GM19035 (cell line): ENCODE data around the gene TMEM179B.
"Not testable (repeated sequence)": the region's sequence is repeated elsewhere in the genome, so short reads cannot be mapped to it uniquely, and the experiment has no call there.

Experiments
- ATAC-seq: cut with Tn5 transposase; IDR thresholded peaks from one replicate; pipeline ENCODE4 v1.9.1; 2021; ENCODE audit not compliant: unreplicated experiment

The TMEM179B gene

DNA sequence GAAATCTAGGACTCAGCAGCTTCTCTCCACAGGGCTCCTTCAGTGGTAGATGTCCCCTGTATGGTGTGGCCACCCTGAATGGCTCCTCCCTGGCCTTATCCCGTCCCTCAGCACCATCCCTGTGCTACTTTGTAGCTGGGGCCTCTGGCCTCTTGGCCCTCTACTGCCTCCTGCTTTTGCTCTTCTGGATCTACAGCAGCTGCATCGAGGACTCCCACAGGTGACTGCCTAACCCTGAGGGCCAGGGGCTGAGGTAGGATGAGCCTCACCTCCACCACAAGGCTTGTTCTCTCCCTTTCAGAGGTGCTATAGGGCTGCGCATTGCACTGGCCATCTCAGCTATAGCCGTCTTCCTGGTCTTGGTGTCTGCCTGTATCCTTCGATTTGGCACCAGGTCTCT is 1.8 kb downstream of the TMEM179B start:
- no peak for ATAC-seq

DNA sequence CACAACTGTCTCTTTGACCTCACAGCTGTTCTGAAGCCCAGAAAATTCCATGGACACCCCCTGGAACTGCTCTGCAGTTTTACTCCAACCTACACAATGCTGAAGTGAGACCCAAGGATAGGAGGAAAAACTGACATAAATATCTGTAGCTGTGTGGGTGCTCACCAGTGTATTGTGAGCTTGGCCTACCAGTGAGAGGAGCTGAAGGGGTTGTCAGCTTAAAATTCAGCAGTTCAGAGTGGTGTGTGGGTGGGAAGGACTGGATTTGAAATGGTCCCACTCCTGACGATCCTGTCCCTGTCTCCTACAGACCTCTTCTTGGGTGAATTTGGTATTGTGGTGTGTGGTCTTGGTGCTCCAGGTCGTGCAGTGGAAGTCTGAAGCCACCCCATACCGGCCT is 2.4 kb downstream of the TMEM179B start:
- ATAC-seq: no peak

DNA sequence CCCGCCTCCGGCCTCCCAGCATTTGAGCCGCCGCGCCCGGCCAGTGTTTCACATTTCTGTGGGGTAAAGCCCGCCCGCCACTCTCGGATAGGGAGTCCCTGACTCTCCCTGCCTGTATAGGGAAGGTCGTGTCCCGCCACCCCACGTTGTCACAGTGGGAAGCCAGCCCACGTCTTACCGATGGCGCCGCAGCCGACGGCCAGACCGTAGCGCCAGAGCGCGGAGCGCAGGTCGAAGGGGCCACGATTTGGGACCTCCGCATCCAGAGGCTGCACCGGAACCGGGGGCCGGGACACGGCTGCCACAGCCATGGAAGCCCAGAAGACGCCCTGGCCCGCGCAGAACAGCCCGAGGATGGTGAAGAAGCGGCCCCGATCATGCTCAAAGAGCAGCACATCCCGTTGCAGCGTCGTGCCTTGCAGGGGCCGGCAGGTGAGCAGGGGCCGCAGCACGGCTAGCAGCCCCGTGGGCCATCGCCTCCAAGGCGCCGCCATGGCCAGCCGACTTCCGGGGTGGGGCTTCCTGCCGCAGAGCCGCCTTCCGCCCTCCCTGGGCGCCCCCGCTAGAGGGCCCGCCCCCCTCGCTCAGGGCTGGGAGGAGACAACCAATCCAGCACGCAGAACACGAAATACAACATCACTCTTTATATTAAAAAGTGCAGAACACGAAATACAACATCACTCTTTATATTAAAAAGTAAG is 4.4 kb downstream of the TMEM179B start, which contains the start of gene TMEM223:
Gene TMEM223 (minus strand): TSS at position 506 of the 701 bp plus-strand sequence. CDS start 12 bp downstream, at position 494.
- ATAC-seq: peak; percentile 60

DNA sequence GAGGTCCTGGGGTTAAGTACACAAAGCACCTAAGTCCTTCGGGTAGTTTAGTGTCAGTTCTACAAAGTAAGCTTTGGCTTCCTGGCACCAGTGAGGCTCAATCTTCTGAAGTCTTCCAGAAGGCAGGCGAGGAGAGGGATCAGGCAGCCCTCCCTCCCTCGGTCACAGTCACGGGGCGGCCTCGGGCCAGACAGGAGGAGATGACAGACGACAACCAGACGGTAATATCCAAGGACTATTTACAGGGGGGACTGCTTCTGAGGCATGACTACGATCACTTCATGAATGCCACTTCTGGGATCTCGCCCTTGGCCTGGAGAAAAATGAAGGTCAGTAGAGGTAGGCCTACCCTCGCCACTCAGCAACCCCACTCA is 5.0 kb downstream of the TMEM179B start:
- no peak for ATAC-seq

DNA sequence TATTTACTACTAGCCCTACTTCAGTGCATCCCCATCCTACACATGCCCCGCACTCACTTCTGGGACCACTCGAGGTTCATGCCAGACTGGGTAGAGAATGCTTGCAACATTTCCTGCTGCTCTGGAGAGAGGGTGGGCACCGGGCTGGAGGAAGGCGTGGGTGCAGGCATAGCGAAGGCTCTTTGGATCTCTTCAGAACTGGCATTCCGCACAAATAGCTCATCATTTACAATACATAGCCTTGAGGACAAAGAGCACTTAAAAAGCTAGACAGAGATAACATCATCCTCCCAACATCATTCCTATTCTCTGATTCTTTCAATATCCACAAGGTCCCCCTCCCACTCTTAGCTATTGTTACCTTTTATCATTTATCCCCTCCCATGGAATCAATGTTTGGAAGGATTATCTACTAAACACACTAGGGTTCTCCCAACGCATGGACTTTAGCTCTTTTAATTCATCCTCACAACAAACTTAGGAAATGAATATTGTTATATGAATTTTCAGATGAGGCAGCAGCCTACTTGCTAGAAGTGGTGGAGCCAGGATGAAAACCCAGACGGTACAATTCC is 7.1 kb downstream of the TMEM179B start:
- no peak for ATAC-seq

DNA sequence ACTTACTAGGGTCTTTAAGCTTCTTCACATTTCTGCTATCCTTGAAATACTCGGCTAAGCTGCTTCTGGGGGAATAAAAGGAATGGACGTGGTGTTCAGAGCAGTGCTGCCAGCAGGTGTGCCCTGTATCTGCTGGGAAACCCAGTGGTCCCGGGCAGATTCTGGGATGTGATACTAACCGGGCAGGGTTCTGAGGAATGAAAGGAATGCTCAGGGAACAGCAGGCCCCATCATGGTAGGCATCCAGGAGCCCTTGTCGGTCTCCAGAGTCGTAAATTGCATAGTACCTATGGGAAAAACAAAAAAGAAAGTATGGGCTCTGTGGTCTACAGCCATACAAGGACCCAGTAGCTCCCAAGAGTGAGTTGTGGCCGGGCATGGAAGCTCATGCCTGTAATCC is 9.1 kb downstream of the TMEM179B start:
- no peak for ATAC-seq

DNA sequence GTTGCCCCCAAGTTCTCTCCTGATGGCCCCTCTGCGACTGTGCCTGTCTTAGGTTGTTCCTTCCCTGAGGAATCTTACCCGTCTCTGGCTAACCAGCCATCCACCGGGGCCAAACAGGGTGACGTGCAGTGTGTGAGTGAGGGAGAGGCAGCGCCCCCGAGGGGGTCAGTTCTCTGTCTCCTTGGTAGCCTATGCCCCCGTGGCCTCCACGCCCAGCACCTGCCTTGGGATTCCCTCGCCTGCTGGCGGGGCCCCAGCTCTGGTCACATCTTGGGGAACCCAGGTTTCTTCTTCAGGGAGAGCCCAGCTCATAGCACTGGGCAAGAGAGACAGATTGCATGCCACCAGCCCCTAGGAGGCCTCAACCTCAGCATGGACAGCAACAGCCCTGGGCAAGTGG is 12.3 kb downstream of the TMEM179B start:
- ATAC-seq: no peak

DNA sequence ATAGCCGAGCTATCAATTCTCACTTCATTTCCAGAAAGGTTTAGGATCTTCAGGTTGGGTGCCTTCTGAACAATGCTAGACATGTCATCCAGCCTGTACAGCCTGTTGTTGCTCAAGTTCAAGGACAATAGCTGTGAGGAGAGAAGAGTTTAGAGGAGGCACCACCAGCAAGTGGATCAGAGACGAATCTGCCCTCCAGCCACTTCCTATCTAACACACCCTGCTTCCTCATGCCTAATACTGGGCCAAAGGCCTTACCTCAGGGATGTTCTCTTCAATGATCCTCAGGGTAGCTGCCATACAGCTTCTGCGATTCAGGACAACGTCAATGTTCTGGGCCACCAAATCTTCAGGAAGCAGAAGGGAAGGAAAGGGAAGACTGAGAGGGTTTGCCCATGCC is 13.9 kb downstream of the TMEM179B start:
- no peak for ATAC-seq

DNA sequence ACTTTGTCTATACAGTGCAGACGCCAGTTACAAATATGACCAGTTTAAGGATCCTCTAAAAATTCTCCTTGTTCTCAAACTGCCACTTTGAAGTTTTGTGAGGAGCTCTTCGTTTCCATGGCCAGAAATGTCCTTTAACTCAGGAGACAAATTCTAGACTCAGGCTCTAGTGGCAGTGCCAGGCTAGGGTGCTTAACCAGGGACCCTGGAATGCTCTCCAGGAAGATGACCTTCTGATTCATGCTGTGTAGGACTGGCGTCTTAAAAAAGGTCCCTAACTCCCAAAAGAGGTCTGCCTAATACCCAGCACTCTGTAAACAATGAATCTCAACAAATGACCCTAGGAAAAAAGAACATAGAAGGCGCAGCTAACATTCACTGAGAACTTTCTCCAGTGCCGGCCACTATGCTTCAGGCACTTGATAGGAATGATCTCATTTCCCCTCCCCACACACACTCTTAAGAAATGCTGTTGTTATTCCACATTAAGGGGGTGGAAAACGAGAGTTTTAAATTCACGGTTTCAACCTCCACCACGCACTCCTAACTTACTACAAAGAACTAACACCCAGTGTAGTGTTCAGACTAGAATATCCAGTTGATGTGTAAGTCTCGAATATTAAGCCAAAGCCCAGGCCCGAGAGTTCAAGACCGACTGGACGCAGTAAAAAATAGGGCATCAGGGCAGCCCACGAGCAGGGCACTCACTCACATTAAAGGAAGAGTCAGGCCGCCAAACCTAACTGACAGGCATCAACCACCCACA is 17.3 kb downstream of the TMEM179B start:
- ATAC-seq: peak; percentile 14

DNA sequence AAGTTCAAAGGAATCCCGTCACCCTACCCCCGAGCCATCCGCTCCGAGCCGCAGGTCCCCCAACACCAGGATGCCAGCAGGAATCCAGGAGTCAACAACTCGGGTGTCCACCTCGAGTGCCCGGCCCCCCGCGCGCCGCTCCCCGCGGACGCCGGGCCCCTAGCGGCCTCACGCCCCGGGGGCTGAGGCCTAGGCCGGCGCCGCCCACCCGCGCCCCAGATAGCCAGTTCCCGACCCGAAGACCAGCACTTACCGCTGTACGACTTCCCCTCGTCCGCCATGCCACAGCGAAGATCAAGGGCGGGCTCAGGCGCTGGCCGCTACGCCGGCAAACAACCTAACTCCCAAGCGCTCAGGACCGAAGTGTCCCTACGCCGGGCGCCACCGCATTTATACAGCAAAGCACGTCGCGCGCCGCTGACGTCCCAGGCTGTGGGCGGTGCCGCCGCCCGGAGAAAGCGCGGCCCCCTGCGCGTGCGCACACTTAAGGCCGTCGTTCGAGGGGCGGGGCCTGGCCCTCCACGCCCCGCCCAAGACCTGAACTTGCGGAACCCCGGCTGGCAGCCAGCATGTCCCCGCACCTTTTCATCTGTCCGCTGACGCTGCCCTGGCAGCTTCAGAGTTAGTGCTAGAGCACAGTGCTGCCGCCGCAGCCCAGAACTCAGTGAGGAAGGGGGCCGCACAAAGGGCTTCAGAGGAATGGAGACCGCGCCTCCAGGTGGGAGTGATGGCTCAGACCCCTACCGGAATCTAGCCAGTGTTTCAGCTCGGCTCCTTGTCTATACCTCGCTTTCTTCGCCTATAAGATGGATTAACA is 18.1 kb downstream of the TMEM179B start, which contains the start of gene NXF1:
Gene NXF1 (minus strand): TSS at position 365 of the 817 bp plus-strand sequence. CDS start 84 bp downstream, at position 281.
- ATAC-seq: peak; percentile 83

DNA sequence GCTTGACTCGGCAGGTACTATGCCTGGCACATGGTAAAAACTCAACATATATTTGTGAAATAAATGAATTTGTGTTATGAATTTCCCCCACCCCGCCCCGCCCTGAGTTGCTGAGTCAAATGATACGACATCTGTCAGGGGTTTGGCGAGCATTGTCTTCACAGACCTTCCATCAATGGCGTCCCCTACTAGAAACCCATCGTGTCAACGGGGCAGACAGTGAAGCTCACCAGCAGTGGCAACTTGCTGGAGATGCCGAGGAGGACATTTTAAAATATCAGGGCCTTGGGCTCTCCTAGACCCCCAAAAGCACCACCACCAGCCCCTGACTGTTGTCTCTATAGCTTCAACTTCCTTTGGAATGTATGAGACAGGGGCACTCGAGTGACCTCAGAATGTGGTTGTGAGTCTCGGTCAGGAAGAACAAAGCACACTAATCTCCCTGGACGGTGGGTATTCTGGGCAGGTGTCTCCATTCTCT is 18.8 kb downstream of the TMEM179B start:
- ATAC-seq: no peak

DNA sequence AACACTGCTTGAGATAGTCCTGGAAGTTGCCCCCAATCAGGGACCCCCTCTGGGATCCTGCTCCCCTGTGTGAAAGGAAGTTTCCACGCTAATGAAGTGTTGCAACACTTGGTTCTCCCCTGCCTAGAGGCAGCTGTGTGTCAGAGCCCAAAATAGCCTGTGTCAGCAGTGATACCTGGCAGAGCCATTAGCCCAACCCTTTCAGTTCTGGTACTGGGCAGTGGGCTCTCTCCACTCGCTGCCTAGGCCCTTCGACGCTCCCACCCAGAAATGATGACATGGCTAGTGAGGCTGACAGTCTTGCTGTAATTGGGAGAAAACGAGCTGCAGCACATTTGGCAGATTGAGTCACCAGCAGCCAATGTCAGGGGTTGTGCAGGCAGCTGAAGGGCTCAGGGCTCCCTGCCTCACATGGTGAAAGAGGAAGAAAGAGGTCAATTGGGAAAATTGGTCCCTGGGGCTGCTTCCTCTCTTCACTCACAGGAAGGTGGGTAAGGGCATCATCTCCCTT is 19.5 kb downstream of the TMEM179B start:
- ATAC-seq: no peak

DNA sequence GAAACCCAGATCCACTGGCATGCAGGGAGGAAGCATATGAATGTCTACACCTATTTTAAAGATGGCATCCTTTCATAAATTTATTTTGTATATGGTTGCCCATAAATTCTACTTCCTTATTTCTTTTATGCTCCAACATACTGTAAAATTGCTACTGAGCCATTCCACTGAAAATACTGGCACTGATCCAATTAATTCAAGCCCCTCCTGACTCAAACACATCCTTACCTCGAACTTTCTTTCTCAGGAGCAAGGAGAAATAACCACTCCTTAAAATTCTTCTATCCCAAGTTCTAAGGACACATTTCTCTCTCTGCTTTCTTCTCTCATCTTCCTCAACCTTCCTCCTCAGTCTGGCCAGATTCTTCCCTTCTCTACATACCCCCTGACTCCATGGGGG is 23.5 kb downstream of the TMEM179B start:
- ATAC-seq: no peak

DNA sequence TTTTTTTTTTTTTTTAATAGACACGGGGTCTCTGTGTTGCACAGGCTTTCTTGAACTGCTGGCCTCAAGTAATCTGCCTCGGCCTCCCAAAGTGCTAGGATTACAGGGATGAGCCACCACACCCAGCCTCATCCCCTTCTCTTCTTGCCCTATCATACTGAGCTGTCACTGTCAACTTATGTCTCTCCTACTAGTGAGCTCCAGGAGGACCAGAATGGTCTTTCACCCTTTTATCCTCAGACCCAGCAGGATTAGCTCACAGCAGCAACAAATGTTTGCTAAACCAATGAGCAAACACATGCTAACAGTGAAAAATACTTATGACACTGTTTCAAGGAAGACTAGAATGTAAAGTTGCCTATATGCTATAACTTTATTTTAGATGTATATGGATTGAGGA is 24.5 kb downstream of the TMEM179B start:
- ATAC-seq: no peak

DNA sequence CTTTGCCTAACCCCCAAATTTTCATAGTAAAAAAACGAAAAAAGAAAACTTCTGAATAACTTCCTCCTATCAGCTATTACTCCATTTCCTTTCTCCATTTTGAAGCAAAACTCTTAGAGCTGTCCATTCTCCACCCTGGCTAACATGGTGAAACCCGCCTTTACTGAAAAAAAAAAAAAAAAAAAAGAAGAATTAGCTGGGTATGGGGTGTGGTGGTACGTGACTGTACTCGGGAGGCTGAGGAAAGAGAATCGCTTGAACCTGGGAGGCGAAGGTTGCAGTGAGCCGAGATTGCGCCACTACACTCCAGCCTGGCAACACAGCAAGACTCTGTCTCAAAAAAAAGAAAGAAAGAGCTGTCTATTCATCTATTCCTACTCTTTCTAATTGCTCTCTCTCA is 29.4 kb downstream of the TMEM179B start:
- ATAC-seq: no peak

DNA sequence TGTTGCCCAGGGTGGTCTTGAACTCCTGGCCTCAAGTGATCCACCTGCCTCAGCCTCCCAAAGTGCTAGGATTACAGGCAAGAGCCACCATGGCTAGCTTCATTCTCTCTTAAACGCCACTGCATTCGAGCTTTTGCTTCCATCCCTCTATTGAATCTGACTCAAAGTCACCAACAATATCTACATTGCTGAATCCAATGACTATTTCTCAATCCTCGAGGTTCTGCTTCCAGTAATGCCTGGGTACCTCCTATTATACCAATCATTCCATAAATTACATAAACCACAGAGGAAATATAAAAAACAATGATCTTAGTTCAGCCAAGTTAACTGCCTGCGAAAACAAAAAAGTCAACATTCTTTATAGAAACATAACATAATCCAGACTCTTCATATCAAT is 29.9 kb downstream of the TMEM179B start:
- no peak for ATAC-seq

DNA sequence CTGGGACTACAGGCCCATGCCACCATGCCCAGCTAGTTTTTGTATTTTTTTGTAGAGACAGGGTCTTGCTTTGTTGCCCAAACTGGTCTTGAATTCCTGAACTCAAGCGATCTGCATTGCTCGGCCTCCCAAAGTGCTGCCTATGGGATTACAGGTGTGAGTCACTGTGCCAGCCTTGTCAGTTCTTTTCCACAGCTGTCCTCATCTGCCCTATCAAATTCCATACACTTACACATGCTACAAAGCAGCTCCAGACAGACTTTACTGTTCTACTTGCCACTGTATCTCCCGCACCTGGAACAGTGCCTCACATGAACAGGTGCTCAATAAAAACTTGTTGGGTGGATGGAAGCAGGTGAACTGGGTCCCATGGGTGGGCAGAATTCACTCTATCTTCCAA is 36.5 kb downstream of the TMEM179B start:
- no peak for ATAC-seq

DNA sequence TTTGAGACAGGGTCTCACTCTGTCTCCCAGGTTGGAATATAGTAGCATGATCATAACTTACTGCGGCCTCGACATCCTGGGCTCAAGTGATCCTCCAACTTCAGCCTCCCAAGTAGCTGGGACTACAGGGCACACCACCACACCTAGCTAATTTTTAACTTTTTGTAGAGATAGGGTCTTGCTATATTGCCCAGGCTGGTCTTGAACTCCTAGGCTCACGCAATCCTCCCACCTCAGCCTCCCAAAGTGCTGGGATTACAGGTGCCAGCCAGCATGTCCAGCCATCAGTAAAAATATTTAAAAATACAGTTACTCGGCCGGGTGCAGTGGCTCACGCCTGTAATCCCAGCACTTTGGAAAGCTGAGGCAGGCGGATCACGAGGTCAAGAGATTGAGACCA is 40.9 kb downstream of the TMEM179B start:
- ATAC-seq: not testable (repeated sequence)

DNA sequence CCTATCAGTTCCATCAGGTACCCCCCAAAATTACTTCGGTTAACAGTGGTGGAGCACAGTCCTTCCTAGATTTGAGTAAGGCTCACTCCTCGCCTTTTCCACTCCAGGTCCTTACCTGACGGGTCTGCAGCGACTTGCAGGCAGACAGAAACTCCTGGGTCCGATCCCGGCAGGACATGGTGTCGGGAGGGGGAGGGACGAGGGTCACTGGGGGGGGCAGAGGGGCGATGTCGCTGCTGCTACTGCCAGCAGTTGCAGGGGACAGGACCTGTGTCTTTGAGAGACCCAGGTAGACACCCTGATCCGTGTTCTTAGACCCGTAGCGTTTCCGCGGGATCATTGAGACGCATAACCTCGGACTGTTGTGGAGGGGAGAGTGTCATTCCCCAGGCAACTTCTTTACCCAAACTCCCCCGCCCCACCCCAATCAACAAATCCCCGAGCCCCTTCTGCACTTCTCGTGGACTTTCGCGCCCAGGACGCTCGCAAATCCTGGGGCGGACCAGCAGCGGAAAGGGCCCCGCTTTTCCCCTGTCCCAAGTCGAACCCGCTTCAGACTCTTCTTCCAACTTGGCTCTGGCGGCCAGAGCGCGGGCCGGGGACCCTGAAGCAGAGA is 43.8 kb downstream of the TMEM179B start:
- no peak for ATAC-seq
